ENCODE measurements around the gene KCND3. TPM values are rescaled to one million over a fixed set of nuclear protein-coding genes. Genes with fewer than 3 reads are reported as not detected.
A peak's percentile ranks its signal among the peaks of the same experiment; 100 is the strongest.

KCND3 gene
- total RNA-seq, 1 donor from 2014 or later, result 3.7 TPM

GRCh38 chr1:111754984-111755330, 234.5 kb downstream of the KCND3 start:
- Mint-ChIP-seq H3K4me3 (ENCODE audit: unreplicated experiment) (peak overlapping the region; percentile 94), H3K27ac (ENCODE audit: unreplicated experiment) (peak overlapping the region; percentile 98), H3K4me1 (ENCODE audit: low read depth, unreplicated experiment) (peaks cover 20% of the 10 kb centered on the region), H3K9me3 (ENCODE audit: unreplicated experiment) (peaks cover 11% of the 10 kb centered on the region), H3K36me3 (ENCODE audit: unreplicated experiment) (no peaks in the 10 kb centered on the region), H3K27me3 (ENCODE audit: unreplicated experiment) (peaks cover 10% of the 10 kb centered on the region)
- peak; percentile 82 for DNase-seq
- TF ChIP-seq CTCF (IDR thresholded peaks at IDR 0.05; ENCODE audit: partially characterized antibody, unreplicated experiment), result no peak

- H3K27ac Mint-ChIP-seq (ENCODE audit: unreplicated experiment), result no peak overlapping the region
- H3K4me1 Mint-ChIP-seq (ENCODE audit: low read depth, unreplicated experiment), result peaks cover 38% of the 10 kb centered on the region
These were observed 237.4 kb downstream of the KCND3 start for GRCh38 chr1:111751906-111752575.

GRCh38 chr1:111750856-111751255, 238.6 kb downstream of the KCND3 start:
- no peak for DNase-seq
- H3K27ac Mint-ChIP-seq (ENCODE audit: unreplicated experiment), result no peak overlapping the region
- H3K36me3 Mint-ChIP-seq (ENCODE audit: unreplicated experiment), result peaks cover 4% of the 10 kb centered on the region
- no peak for TF ChIP-seq CTCF (IDR thresholded peaks at IDR 0.05; ENCODE audit: partially characterized antibody, unreplicated experiment)
- H3K9me3 Mint-ChIP-seq (ENCODE audit: unreplicated experiment), result peaks cover 21% of the 10 kb centered on the region
- peaks cover 10% of the 10 kb centered on the region for H3K27me3 Mint-ChIP-seq (ENCODE audit: unreplicated experiment)
- peak overlapping the region; percentile 0 for H3K4me3 Mint-ChIP-seq (ENCODE audit: unreplicated experiment)
- peaks cover 35% of the 10 kb centered on the region for H3K4me1 Mint-ChIP-seq (ENCODE audit: low read depth, unreplicated experiment)

More at GRCh38 chr1:111751906-111752575, 237.4 kb downstream of the KCND3 start:
- Mint-ChIP-seq H3K4me3 (ENCODE audit: unreplicated experiment) (no peak overlapping the region), H3K36me3 (ENCODE audit: unreplicated experiment) (peaks cover 4% of the 10 kb centered on the region), H3K27me3 (ENCODE audit: unreplicated experiment) (peaks cover 10% of the 10 kb centered on the region), H3K9me3 (ENCODE audit: unreplicated experiment) (peaks cover 21% of the 10 kb centered on the region)
- TF ChIP-seq CTCF (IDR thresholded peaks at IDR 0.05; ENCODE audit: partially characterized antibody, unreplicated experiment), result no peak
- DNase-seq, result no peak

- Mint-ChIP-seq H3K36me3 (ENCODE audit: unreplicated experiment) (peaks cover 4% of the 10 kb centered on the region), H3K4me1 (ENCODE audit: low read depth, unreplicated experiment) (peaks cover 39% of the 10 kb centered on the region), H3K4me3 (ENCODE audit: unreplicated experiment) (no peak overlapping the region), H3K27me3 (ENCODE audit: unreplicated experiment) (peaks cover 1% of the 10 kb centered on the region), H3K27ac (ENCODE audit: unreplicated experiment) (no peak overlapping the region), H3K9me3 (ENCODE audit: unreplicated experiment) (peaks cover 12% of the 10 kb centered on the region)
- no peak for DNase-seq
- no peak for TF ChIP-seq CTCF (IDR thresholded peaks at IDR 0.05; ENCODE audit: partially characterized antibody, unreplicated experiment)
These were observed 239.8 kb downstream of the KCND3 start for GRCh38 chr1:111749628-111750027.

- H3K36me3 Mint-ChIP-seq (ENCODE audit: unreplicated experiment), result peaks cover 4% of the 10 kb centered on the region
- DNase-seq, result no peak
- peak overlapping the region; percentile 3 for H3K27ac Mint-ChIP-seq (ENCODE audit: unreplicated experiment)
- TF ChIP-seq CTCF (IDR thresholded peaks at IDR 0.05; ENCODE audit: partially characterized antibody, unreplicated experiment), result no peak
- H3K4me1 Mint-ChIP-seq (ENCODE audit: low read depth, unreplicated experiment), result peaks cover 32% of the 10 kb centered on the region
- peaks cover 11% of the 10 kb centered on the region for H3K9me3 Mint-ChIP-seq (ENCODE audit: unreplicated experiment)
- no peaks in the 10 kb centered on the region for H3K27me3 Mint-ChIP-seq (ENCODE audit: unreplicated experiment)
- H3K4me3 Mint-ChIP-seq (ENCODE audit: unreplicated experiment), result peak overlapping the region; percentile 69
These were observed 241.5 kb downstream of the KCND3 start for GRCh38 chr1:111747947-111748346.
